Loucy (cell line): ENCODE results near the gene DAB1.

ENCODE experiments used
- EZH2phosphoT487 ChIP-seq: fragments of 200-600 bp; IDR thresholded peaks from 2 replicates; pipeline ENCODE4 v1.6.1; 2018; ENCODE audit warnings: antibody characterized with exemption, mild to moderate bottlenecking, moderate library complexity, borderline replicate concordance
- TF ChIP-seq, protein P1 (sequence below): fragments of 200-600 bp; sonication (generic); conservative IDR thresholded peaks from 2 replicates; pipeline ENCODE4 v1.5.1; 2014; ENCODE audit warnings: mild to moderate bottlenecking, antibody characterized with exemption, low read length

DNA sequence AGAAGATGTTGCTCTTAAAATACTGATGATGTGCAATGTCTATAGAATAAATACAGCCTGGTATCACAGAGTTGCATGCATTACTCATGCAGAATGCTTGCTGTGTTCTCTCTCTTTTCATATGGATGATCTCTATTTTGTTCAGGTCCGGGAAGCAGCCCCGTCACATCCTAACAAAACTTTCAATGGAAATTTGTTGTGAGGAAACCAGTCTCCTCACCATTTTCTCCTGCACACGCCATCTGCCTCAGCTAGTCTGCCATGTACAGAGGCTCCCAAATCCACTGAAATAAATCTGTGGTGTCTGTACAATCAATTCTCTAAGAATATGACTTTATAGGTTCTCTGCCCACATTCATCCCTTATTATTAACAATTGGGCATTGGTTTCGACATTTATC is 42.4 kb downstream of the DAB1 start:
- TF ChIP-seq, protein P1, sequence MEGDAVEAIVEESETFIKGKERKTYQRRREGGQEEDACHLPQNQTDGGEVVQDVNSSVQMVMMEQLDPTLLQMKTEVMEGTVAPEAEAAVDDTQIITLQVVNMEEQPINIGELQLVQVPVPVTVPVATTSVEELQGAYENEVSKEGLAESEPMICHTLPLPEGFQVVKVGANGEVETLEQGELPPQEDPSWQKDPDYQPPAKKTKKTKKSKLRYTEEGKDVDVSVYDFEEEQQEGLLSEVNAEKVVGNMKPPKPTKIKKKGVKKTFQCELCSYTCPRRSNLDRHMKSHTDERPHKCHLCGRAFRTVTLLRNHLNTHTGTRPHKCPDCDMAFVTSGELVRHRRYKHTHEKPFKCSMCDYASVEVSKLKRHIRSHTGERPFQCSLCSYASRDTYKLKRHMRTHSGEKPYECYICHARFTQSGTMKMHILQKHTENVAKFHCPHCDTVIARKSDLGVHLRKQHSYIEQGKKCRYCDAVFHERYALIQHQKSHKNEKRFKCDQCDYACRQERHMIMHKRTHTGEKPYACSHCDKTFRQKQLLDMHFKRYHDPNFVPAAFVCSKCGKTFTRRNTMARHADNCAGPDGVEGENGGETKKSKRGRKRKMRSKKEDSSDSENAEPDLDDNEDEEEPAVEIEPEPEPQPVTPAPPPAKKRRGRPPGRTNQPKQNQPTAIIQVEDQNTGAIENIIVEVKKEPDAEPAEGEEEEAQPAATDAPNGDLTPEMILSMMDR = no peak
- no peak for TF ChIP-seq EZH2phosphoT487
